ENCODE data around the gene SPRY2.

SPRY2 gene

GRCh38 chr13:80341101-80341755, at the start of gene SPRY2:
Gene SPRY2, minus strand, starts transcription at chr13:80341126. Its CDS starts 3,421 bp downstream, at chr13:80337705.
- Mint-ChIP-seq H3K36me3 (peaks cover 6 to 10% of the 10 kb centered on the region in 2 donors), H3K4me3 (peak within 1 kb of the TSS in 1 of 2 donors; percentile 59), H3K9me3 (no peaks in the 10 kb centered on the region), H3K27ac (peak within 1 kb of the TSS; percentile 84), H3K27me3 (peaks cover 13 to 26% of the 10 kb centered on the region in 2 donors), H3K4me1 (peaks cover 14 to 20% of the 10 kb centered on the region in 2 donors)
- peak; percentile 68 to 77 for ATAC-seq (replicated peaks)
- DNase-seq, result peak; percentile 63

- DNase-seq (no peak), ATAC-seq (replicated peaks) (no peak)
- Mint-ChIP-seq H3K36me3 (peaks cover 4 to 6% of the 10 kb centered on the region in 2 donors), H3K27ac (no peak overlapping the region), H3K9me3 (peaks cover 10% of the 10 kb centered on the region in 2 donors), H3K4me1 (peaks cover 4 to 8% of the 10 kb centered on the region in 2 donors), H3K27me3 (no peaks in the 10 kb centered on the region), H3K4me3 (no peak overlapping the region)
These were observed 49.4 kb upstream of the SPRY2 start for GRCh38 chr13:80390338-80390737.

GRCh38 chr13:80389073-80390038, 48.4 kb upstream of the SPRY2 start:
- H3K27me3 Mint-ChIP-seq, result no peaks in the 10 kb centered on the region
- peaks cover 1 to 6% of the 10 kb centered on the region in 2 donors for H3K36me3 Mint-ChIP-seq
- DNase-seq (no peak), ATAC-seq (replicated peaks) (no peak)
- H3K27ac Mint-ChIP-seq, result no peak overlapping the region
- peaks cover 4 to 9% of the 10 kb centered on the region in 2 donors for H3K4me1 Mint-ChIP-seq
- no peak overlapping the region for H3K4me3 Mint-ChIP-seq
- H3K9me3 Mint-ChIP-seq, result peaks cover 7 to 10% of the 10 kb centered on the region in 2 donors

- no peak overlapping the region for H3K4me3 Mint-ChIP-seq
- no peak overlapping the region for H3K27ac Mint-ChIP-seq
- H3K4me1 Mint-ChIP-seq, result peaks cover 4 to 9% of the 10 kb centered on the region in 2 donors
These were observed 47.6 kb upstream of the SPRY2 start for GRCh38 chr13:80388506-80388905.

GRCh38 chr13:80386592-80386991, 45.7 kb upstream of the SPRY2 start:
- peaks cover 2 to 3% of the 10 kb centered on the region in 2 donors for H3K9me3 Mint-ChIP-seq
- ATAC-seq (replicated peaks) (no peak), DNase-seq (no peak)
- no peak overlapping the region for H3K27ac Mint-ChIP-seq
- H3K4me3 Mint-ChIP-seq, result no peak overlapping the region
- H3K4me1 Mint-ChIP-seq, result peaks cover 4 to 9% of the 10 kb centered on the region in 2 donors
- no peaks in the 10 kb centered on the region for H3K27me3 Mint-ChIP-seq
- no peaks in the 10 kb centered on the region for H3K36me3 Mint-ChIP-seq

More at GRCh38 chr13:80388506-80388905, 47.6 kb upstream of the SPRY2 start:
- Mint-ChIP-seq H3K36me3 (peaks cover 0 to under 1% of the 10 kb centered on the region in 2 donors), H3K27me3 (no peaks in the 10 kb centered on the region), H3K9me3 (peaks cover 2 to 3% of the 10 kb centered on the region in 2 donors)
- DNase-seq (no peak), ATAC-seq (replicated peaks) (no peak)

- peaks cover 4 to 9% of the 10 kb centered on the region in 2 donors for H3K4me1 Mint-ChIP-seq
- peaks cover 2 to 3% of the 10 kb centered on the region in 2 donors for H3K9me3 Mint-ChIP-seq
- no peak overlapping the region for H3K4me3 Mint-ChIP-seq
- ATAC-seq (replicated peaks) (peak in 1 of 2 donors; percentile 50), DNase-seq (no peak)
- H3K27me3 Mint-ChIP-seq, result no peaks in the 10 kb centered on the region
- no peak overlapping the region for H3K27ac Mint-ChIP-seq
- no peaks in the 10 kb centered on the region for H3K36me3 Mint-ChIP-seq
These were observed 45.1 kb upstream of the SPRY2 start for GRCh38 chr13:80386002-80386401.

- DNase-seq (no peak), ATAC-seq (replicated peaks) (no peak)
- Mint-ChIP-seq H3K4me3 (no peak overlapping the region), H3K36me3 (no peaks in the 10 kb centered on the region), H3K9me3 (no peaks in the 10 kb centered on the region), H3K27ac (no peak overlapping the region), H3K27me3 (no peaks in the 10 kb centered on the region), H3K4me1 (peaks cover 4 to 9% of the 10 kb centered on the region in 2 donors)
These were observed 41.6 kb upstream of the SPRY2 start for GRCh38 chr13:80382576-80382975.

- H3K9me3 Mint-ChIP-seq, result no peaks in the 10 kb centered on the region
- H3K27ac Mint-ChIP-seq, result no peak overlapping the region
- ATAC-seq (replicated peaks) (no peak), DNase-seq (no peak)
- H3K36me3 Mint-ChIP-seq, result no peaks in the 10 kb centered on the region
- H3K4me1 Mint-ChIP-seq, result no peaks in the 10 kb centered on the region
- H3K27me3 Mint-ChIP-seq, result no peaks in the 10 kb centered on the region
- no peak overlapping the region for H3K4me3 Mint-ChIP-seq
These were observed 38.3 kb upstream of the SPRY2 start for GRCh38 chr13:80379245-80379644.

GRCh38 chr13:80376554-80376953, 35.6 kb upstream of the SPRY2 start:
- DNase-seq (no peak), ATAC-seq (replicated peaks) (no peak)
- no peaks in the 10 kb centered on the region for H3K27me3 Mint-ChIP-seq
- H3K36me3 Mint-ChIP-seq, result no peaks in the 10 kb centered on the region
- H3K27ac Mint-ChIP-seq, result no peak overlapping the region
- H3K4me3 Mint-ChIP-seq, result no peak overlapping the region
- no peaks in the 10 kb centered on the region for H3K9me3 Mint-ChIP-seq
- no peaks in the 10 kb centered on the region for H3K4me1 Mint-ChIP-seq

- ATAC-seq (replicated peaks) (no peak), DNase-seq (no peak)
- Mint-ChIP-seq H3K4me1 (no peaks in the 10 kb centered on the region), H3K27ac (no peak overlapping the region), H3K36me3 (no peaks in the 10 kb centered on the region), H3K4me3 (no peak overlapping the region), H3K9me3 (no peaks in the 10 kb centered on the region), H3K27me3 (no peaks in the 10 kb centered on the region)
These were observed 34.0 kb upstream of the SPRY2 start for GRCh38 chr13:80374901-80375300.

GRCh38 chr13:80374444-80374843, 33.5 kb upstream of the SPRY2 start:
- H3K4me1 Mint-ChIP-seq, result no peaks in the 10 kb centered on the region
- no peak for ATAC-seq (replicated peaks)
- no peak overlapping the region for H3K27ac Mint-ChIP-seq
- DNase-seq, result no peak
- H3K4me3 Mint-ChIP-seq, result no peak overlapping the region
- H3K27me3 Mint-ChIP-seq, result no peaks in the 10 kb centered on the region
- no peaks in the 10 kb centered on the region for H3K36me3 Mint-ChIP-seq
- no peaks in the 10 kb centered on the region for H3K9me3 Mint-ChIP-seq

GRCh38 chr13:80371840-80372509, 31.0 kb upstream of the SPRY2 start:
- Mint-ChIP-seq H3K4me3 (no peak overlapping the region), H3K9me3 (no peaks in the 10 kb centered on the region)

GRCh38 chr13:80367473-80367872, 26.5 kb upstream of the SPRY2 start:
- Mint-ChIP-seq H3K4me1 (no peaks in the 10 kb centered on the region), H3K36me3 (no peaks in the 10 kb centered on the region), H3K9me3 (no peaks in the 10 kb centered on the region), H3K4me3 (no peak overlapping the region), H3K27ac (no peak overlapping the region), H3K27me3 (no peaks in the 10 kb centered on the region)
- ATAC-seq (replicated peaks) (no peak), DNase-seq (no peak)

More at GRCh38 chr13:80371840-80372509, 31.0 kb upstream of the SPRY2 start:
- Mint-ChIP-seq H3K4me1 (no peaks in the 10 kb centered on the region), H3K36me3 (no peaks in the 10 kb centered on the region), H3K27ac (no peak overlapping the region), H3K27me3 (no peaks in the 10 kb centered on the region)
- DNase-seq (no peak), ATAC-seq (replicated peaks) (no peak)

- DNase-seq (no peak), ATAC-seq (replicated peaks) (no peak)
- no peaks in the 10 kb centered on the region for H3K36me3 Mint-ChIP-seq
- no peak overlapping the region for H3K4me3 Mint-ChIP-seq
- peaks cover 4 to 5% of the 10 kb centered on the region in 2 donors for H3K27me3 Mint-ChIP-seq
- peaks cover 0 to 5% of the 10 kb centered on the region in 2 donors for H3K4me1 Mint-ChIP-seq
- H3K27ac Mint-ChIP-seq, result no peak overlapping the region
- H3K9me3 Mint-ChIP-seq, result no peaks in the 10 kb centered on the region
These were observed 23.1 kb upstream of the SPRY2 start for GRCh38 chr13:80363890-80364503.
